Measurements from ENCODE around the gene INAFM2. TPM values are rescaled to one million over a fixed set of nuclear protein-coding genes. Genes with fewer than 3 reads are reported as not detected.
A peak's percentile ranks its signal among the peaks of the same experiment; 100 is the strongest.

INAFM2 gene
- total RNA-seq, 4 donors from 2014 or later: 39.0 to 41.3 (median 40.7) TPM

DNA sequence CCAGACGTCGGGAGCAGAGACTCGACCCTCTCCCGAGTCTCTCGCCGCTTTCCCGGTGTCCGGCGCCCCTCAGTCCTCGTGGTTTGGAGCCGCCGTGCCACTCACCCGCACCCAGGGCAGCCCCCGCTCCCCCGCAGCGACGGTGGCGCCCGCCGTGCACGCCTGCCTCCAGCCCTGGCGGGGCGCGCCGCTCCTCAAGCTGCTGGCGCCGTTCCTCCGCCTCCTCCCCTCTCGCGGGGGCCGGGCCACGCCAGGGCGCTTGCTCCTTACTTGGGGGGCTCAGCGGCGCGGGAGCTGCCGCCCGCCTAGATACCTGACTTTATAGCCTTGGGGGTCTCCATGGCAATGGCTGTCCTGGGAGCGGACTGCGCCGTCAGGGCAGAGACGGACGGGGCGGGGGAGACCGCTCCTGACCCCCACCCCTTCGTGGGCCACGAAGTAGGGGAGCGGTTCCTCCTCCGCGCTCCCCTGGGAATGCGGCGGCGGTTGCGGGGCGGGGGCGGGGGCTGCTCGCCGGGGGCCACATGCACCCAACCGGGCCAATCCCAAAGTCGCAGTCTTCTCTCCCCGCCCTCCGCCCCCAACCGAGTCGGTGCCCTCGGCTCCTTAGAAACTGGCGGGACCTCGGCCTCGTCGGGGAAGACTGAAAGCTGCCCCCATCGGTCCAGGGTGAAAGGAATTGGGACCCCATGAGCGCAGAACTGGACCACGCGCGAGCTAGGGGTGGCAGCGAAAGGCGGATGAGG is 40.5 kb upstream of the INAFM2 start, which contains the start of gene ANKRD63:
ANKRD63 (minus strand) TSS at position 196 of the 746 bp plus-strand sequence. CDS start 478 bp downstream, outside the sequence.
- Histone ChIP-seq H3K27me3 (peaks cover 26 to 73% (median 43%) of the 10 kb centered on the region in 4 donors), H3K4me3 (peak within 1 kb of the TSS; percentile 53 to 59 (median 54)), H3K4me1 (peaks cover 33 to 38% (median 37%) of the 10 kb centered on the region in 4 donors), H3K36me3 (no peaks in the 10 kb centered on the region), H3K27ac (replicated peaks in 1 of 4) (no peak within 1 kb of the TSS), H3K9me3 (no peaks in the 10 kb centered on the region)
- DNase-seq (ENCODE audit: extremely low spot score): no peak
- WGBS: 5% methylated on average over 20 of the region's 76 CpGs
- intact Hi-C loops (cut with DNase I): loop anchor here (5.0 kb wide), 1 partner anchor 34 kb away; no protein-coding TSS in a partner anchor
- TF ChIP-seq EP300 (IDR thresholded peaks at IDR 0.05) (no peak), POLR2AphosphoS5 (IDR thresholded peaks at IDR 0.05) (no peak)
- TF ChIP-seq, protein P1, sequence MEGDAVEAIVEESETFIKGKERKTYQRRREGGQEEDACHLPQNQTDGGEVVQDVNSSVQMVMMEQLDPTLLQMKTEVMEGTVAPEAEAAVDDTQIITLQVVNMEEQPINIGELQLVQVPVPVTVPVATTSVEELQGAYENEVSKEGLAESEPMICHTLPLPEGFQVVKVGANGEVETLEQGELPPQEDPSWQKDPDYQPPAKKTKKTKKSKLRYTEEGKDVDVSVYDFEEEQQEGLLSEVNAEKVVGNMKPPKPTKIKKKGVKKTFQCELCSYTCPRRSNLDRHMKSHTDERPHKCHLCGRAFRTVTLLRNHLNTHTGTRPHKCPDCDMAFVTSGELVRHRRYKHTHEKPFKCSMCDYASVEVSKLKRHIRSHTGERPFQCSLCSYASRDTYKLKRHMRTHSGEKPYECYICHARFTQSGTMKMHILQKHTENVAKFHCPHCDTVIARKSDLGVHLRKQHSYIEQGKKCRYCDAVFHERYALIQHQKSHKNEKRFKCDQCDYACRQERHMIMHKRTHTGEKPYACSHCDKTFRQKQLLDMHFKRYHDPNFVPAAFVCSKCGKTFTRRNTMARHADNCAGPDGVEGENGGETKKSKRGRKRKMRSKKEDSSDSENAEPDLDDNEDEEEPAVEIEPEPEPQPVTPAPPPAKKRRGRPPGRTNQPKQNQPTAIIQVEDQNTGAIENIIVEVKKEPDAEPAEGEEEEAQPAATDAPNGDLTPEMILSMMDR (IDR thresholded peaks at IDR 0.05): no peak

DNA sequence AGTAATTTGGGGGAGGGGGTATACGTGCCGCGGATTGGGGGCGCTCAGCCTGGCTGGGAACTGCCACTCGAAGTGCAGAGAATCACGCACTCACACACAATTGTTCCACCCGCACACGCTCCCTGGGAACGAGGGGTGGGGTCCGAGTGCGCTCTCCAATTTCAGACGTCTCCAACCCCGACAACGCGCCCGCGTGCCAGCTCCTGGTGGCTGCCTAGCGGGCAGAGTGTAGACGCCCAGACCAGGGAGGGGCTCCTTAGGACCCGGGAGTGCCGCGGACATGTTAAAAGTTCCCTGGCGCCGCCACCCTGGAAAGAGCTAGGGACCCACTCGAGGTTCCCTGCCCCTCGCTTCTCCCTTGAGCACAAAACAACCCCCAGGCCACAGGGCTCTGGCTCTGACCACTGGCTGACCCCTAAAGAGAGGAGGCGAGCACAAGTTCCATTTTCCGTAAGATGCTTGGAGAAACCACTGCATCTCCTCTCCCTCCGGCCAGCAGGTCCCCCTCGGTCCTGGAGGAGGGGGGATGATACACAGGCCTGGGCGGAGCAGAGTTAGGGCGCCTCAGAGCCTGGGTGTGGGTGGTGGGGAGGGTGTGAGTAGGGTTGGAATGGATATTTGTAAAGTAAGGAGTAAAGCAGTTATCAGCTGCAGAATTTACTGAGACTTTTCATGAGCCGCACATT is 39.7 kb upstream of the INAFM2 start:
- TF ChIP-seq EP300 (IDR thresholded peaks at IDR 0.05) (no peak), POLR2A (IDR thresholded peaks at IDR 0.05; ENCODE audit: low read depth) (no peak)
- Histone ChIP-seq H3K4me1 (peaks cover 33 to 38% (median 37%) of the 10 kb centered on the region in 4 donors), H3K9me3 (no peaks in the 10 kb centered on the region), H3K27ac (replicated peaks in 1 of 4) (no peak overlapping the region), H3K4me3 (peak overlapping the region in 1 of 4 donors; percentile 56), H3K36me3 (no peaks in the 10 kb centered on the region), H3K27me3 (peaks cover 26 to 66% (median 43%) of the 10 kb centered on the region in 4 donors)
- intact Hi-C loops (cut with DNase I): loop anchor here (5.0 kb wide), 1 partner anchor 34 kb away; no protein-coding TSS in a partner anchor
- WGBS: 57% methylated on average over 17 of the region's 33 CpGs
- DNase-seq (ENCODE audit: extremely low spot score): no peak

DNA sequence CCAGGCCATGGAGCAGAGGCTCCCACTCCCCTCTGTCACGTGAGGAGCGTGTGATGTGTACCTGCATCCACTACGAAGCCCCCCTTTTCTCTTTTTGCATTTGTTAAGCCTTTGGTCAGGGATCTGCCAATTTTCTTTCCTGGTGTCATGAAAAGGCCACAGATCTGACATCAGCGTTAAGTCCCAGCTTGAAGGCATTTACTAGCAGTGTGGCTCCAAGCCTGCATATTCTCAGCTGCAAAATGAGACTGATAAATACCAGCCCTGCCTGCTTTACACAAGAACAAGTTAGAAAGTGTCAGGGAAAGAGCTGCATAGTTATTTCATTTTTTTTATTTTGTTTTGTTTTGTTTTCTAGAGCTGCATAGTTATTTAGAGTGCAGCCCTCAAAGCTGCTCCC is 38.3 kb upstream of the INAFM2 start:
- no peak for TF ChIP-seq POLR2AphosphoS5 (IDR thresholded peaks at IDR 0.05)
- no peak for TF ChIP-seq EP300 (IDR thresholded peaks at IDR 0.05)
- TF ChIP-seq, protein P1 (IDR thresholded peaks at IDR 0.05): no peak
- TF ChIP-seq POLR2A (IDR thresholded peaks at IDR 0.05; ENCODE audit: low read depth): no peak
- H3K9me3 ChIP-seq: no peaks in the 10 kb centered on the region
- intact Hi-C loops (cut with DNase I): no loop called here
- H3K4me3 ChIP-seq: no peak overlapping the region
- no peaks in the 10 kb centered on the region for H3K36me3 ChIP-seq
- H3K27me3 ChIP-seq: peaks cover 22 to 52% (median 37%) of the 10 kb centered on the region in 4 donors
- 80% methylated on average over 4 of the region's 4 CpGs for WGBS
- H3K4me1 ChIP-seq: peaks cover 22 to 29% (median 27%) of the 10 kb centered on the region in 4 donors
- no peak overlapping the region for H3K27ac ChIP-seq (replicated peaks in 1 of 4)
- no peak for DNase-seq (ENCODE audit: extremely low spot score)

DNA sequence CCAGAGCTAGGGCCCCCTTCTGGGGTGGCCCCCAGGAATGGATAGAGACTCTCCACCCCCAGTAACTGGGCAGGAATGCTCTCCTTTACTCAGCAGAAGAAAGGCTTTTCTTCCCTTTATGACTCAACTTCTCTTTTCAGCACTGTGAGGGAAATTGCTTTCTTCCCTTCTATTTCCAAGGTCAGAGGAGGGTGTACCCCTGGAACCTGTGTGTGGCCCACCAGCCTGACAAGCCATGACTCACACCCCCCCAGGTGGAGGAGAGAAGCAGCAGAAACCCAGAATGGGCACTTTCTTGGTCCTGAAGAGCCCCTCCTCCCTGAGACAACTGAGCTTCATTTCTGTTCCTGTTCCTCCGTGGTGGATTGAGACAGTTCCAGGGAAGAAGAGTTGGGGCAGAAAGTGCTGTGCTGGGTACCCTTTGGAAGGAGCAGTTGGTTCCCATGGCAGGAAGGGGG is 37.9 kb upstream of the INAFM2 start:
- TF ChIP-seq POLR2AphosphoS5 (IDR thresholded peaks at IDR 0.05) (no peak), POLR2A (IDR thresholded peaks at IDR 0.05; ENCODE audit: low read depth) (no peak), EP300 (IDR thresholded peaks at IDR 0.05) (no peak)
- TF ChIP-seq, protein P1 (IDR thresholded peaks at IDR 0.05): no peak
- no peak overlapping the region for H3K27ac ChIP-seq (replicated peaks in 1 of 4)
- H3K27me3 ChIP-seq: peaks cover 17 to 48% (median 32%) of the 10 kb centered on the region in 4 donors
- no peak for DNase-seq (ENCODE audit: extremely low spot score)
- H3K4me3 ChIP-seq: no peak overlapping the region
- intact Hi-C loops (cut with DNase I): no loop called here
- WGBS: 36% methylated on average over 1 of the region's 1 CpG
- H3K9me3 ChIP-seq: no peaks in the 10 kb centered on the region
- no peaks in the 10 kb centered on the region for H3K36me3 ChIP-seq
- peaks cover 25 to 29% (median 29%) of the 10 kb centered on the region in 4 donors for H3K4me1 ChIP-seq

DNA sequence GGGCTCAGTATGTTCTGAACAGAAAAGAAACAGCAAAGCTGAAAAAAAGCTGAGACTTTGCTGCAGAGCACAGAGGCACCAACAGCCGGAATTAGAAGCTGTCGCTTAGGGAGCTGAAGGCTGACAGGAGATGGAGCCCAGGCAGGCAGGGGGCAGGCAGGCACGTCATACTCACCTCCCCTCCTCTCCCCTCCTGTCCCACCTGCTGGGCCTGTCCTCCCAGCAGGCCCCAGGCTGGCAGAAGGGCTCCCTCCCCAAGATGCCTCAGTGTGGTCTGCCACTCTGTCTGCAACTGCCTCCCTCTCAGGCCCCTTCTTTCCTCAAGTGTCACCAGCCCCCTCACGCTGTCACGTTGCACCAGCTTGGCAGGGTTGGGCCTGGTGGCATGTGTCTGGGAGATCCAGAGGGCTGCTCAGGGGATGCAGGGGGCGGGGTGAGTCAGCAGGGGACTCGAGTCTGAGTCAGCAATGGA is 37.4 kb upstream of the INAFM2 start:
- peaks cover 17 to 42% (median 28%) of the 10 kb centered on the region in 4 donors for H3K27me3 ChIP-seq
- intact Hi-C loops (cut with DNase I): no loop called here
- no peak overlapping the region for H3K4me3 ChIP-seq
- peaks cover 30 to 34% (median 34%) of the 10 kb centered on the region in 4 donors for H3K4me1 ChIP-seq
- H3K9me3 ChIP-seq: no peaks in the 10 kb centered on the region
- WGBS: 74% methylated on average over 4 of the region's 7 CpGs
- TF ChIP-seq, protein P1 (IDR thresholded peaks at IDR 0.05): no peak
- no peak for TF ChIP-seq EP300 (IDR thresholded peaks at IDR 0.05)
- TF ChIP-seq POLR2A (IDR thresholded peaks at IDR 0.05; ENCODE audit: low read depth): no peak
- TF ChIP-seq POLR2AphosphoS5 (IDR thresholded peaks at IDR 0.05): no peak
- no peak for DNase-seq (ENCODE audit: extremely low spot score)
- no peaks in the 10 kb centered on the region for H3K36me3 ChIP-seq
- H3K27ac ChIP-seq (replicated peaks in 1 of 4): no peak overlapping the region

Measured in esophagus muscularis mucosa (tissue), 4 donors.